OCI-LY3 (cell line): ENCODE data around the gene LINGO1.

Experiments
- CTCF ChIP-seq: fragments of 200-600, 300-600 bp; sonication (generic); IDR thresholded peaks from 2 replicates; pipeline ENCODE4 v1.5.1; 2014; ENCODE audit warnings: antibody characterized with exemption, low read length, low read depth
- EZH2phosphoT487 ChIP-seq: fragments of 200-600 bp; shearing (Covaris generic); IDR thresholded peaks from 2 replicates; pipeline ENCODE4 v1.6.1; 2018; ENCODE audit warnings: antibody characterized with exemption, mixed run types, low read depth

- no peak for TF ChIP-seq CTCF
- no peak for TF ChIP-seq EZH2phosphoT487
Measured at GRCh38 chr15:77671362-77672056, 38.8 kb upstream of the LINGO1 start.
